ENCODE data around the gene LILRA2. TPM values are rescaled to one million over a fixed set of nuclear protein-coding genes. Genes with fewer than 3 reads are reported as not detected.

LILRA2 gene
- total RNA-seq, 1 experiment from 2014 or later: not detected

DNA sequence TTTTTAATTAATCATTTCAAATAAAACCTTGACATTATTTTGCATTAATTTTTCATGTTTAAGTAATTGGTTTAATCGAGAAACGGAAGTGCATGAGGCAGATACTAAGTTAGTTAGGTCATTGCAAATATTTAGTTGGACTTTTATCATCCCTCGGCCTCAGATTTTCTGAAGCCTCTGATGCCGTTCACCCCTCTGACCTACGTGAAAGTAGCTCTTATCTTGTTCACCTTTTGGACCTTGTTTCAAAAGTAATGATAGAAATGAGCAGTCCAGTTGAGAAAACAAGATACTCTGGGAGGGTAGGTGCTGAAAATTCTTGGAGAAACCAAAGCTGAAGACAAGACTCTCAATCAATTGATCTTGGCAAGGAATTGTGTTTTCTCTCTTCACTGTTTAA lies 48.0 kb upstream of the LILRA2 start:
- H4K8ac ChIP-seq (replicated peaks; ENCODE audit: insufficient read length, low read depth, low read length): no peak overlapping the region
- Mint-ChIP-seq H3K9me3 (peaks cover 95 to 96% of the 10 kb centered on the region in 2 experiments), H3K4me1 (no peaks in the 10 kb centered on the region), H3K36me3 (ENCODE audit: insufficient read depth in 1 of 3, low read depth in 3 of 3) (peaks cover 8 to 49% (median 10%) of the 10 kb centered on the region in 3 experiments; a peak in 6 of 7 replicates), H3K4me3 (no peak overlapping the region), H3K27me3 (ENCODE audit: low read depth) (peaks cover 5% of the 10 kb centered on the region), H3K27ac (no peak overlapping the region)
- H3K18ac ChIP-seq (ENCODE audit: insufficient read length, low read depth, low read length): no peak overlapping the region
- no peak overlapping the region for H2BK5ac ChIP-seq (ENCODE audit: insufficient read length, low read length)
- no peaks in the 10 kb centered on the region for H4K20me1 ChIP-seq (ENCODE audit: control insufficient read depth, insufficient read depth, insufficient read length)
- no peak overlapping the region for H2BK20ac ChIP-seq (ENCODE audit: low read depth, low read length, poor library complexity, severe bottlenecking)
- H3K9ac ChIP-seq (ENCODE audit: extremely low read depth, insufficient read length, low read length): no peak overlapping the region
- no peak overlapping the region for H2BK15ac ChIP-seq (ENCODE audit: low read depth, low read length)
- peaks cover 88% of the 10 kb centered on the region for H3K9me3 ChIP-seq (ENCODE audit: control insufficient read depth, low read depth, low read length)
- no peak overlapping the region for H3K14ac ChIP-seq (ENCODE audit: insufficient read depth, low read length)
- H4K91ac ChIP-seq (ENCODE audit: insufficient read length, low read depth, low read length): no peak overlapping the region
- TF ChIP-seq, protein P1, sequence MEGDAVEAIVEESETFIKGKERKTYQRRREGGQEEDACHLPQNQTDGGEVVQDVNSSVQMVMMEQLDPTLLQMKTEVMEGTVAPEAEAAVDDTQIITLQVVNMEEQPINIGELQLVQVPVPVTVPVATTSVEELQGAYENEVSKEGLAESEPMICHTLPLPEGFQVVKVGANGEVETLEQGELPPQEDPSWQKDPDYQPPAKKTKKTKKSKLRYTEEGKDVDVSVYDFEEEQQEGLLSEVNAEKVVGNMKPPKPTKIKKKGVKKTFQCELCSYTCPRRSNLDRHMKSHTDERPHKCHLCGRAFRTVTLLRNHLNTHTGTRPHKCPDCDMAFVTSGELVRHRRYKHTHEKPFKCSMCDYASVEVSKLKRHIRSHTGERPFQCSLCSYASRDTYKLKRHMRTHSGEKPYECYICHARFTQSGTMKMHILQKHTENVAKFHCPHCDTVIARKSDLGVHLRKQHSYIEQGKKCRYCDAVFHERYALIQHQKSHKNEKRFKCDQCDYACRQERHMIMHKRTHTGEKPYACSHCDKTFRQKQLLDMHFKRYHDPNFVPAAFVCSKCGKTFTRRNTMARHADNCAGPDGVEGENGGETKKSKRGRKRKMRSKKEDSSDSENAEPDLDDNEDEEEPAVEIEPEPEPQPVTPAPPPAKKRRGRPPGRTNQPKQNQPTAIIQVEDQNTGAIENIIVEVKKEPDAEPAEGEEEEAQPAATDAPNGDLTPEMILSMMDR (conservative IDR thresholded peaks at IDR 0.05): no peak
- no peak overlapping the region for H3K4ac ChIP-seq (ENCODE audit: low read depth, low read length)
- no peaks in the 10 kb centered on the region for H3K4me1 ChIP-seq (ENCODE audit: insufficient read depth, low read length)
- DNase-seq: no peak
- H3K27ac ChIP-seq (ENCODE audit: insufficient read length, low read depth, low read length): no peak overlapping the region
- no peaks in the 10 kb centered on the region for H3K79me1 ChIP-seq (ENCODE audit: insufficient read depth, low read depth, low read length, poor library complexity, severe bottlenecking)
- no peaks in the 10 kb centered on the region for H3K79me2 ChIP-seq (ENCODE audit: insufficient read depth, low read length)
- no peak overlapping the region for H2AK5ac ChIP-seq (ENCODE audit: insufficient read length, low read length)
- no peak overlapping the region for H3K4me2 ChIP-seq (ENCODE audit: insufficient read depth, insufficient read length, low read length)
- no peak overlapping the region for H4K5ac ChIP-seq (ENCODE audit: insufficient read length, low read depth, low read length)
- no peak overlapping the region for H2BK12ac ChIP-seq (ENCODE audit: insufficient read length, low read depth, low read length)
- H3K56ac ChIP-seq (ENCODE audit: insufficient read length, low read depth, low read length): no peak overlapping the region
- H2AFZ ChIP-seq (ENCODE audit: low read length): no peak overlapping the region
- no peaks in the 10 kb centered on the region for H3K23me2 ChIP-seq (ENCODE audit: insufficient read length, low read depth, low read length, poor library complexity, severe bottlenecking)
- no peak overlapping the region for H2BK120ac ChIP-seq (ENCODE audit: low read depth, low read length, poor library complexity, severe bottlenecking)
- H3K27me3 ChIP-seq (ENCODE audit: insufficient read depth, low read length): no peaks in the 10 kb centered on the region
- no peak overlapping the region for H3T11ph ChIP-seq (ENCODE audit: low read length)
- no peak overlapping the region for H3K23ac ChIP-seq (ENCODE audit: insufficient read length, low read depth, low read length)
- no CpG with 5 or more reads among the region's 5 CpGs for WGBS (ENCODE audit: extremely low coverage, insufficient read length, low lambda C conversion rate)
